Left renal pelvis (tissue), 4 donors: ENCODE measurements around the gene RAB3GAP1. TPM values are rescaled to one million over a fixed set of nuclear protein-coding genes. Genes with fewer than 3 reads are reported as not detected.
"Not testable (repeated sequence)": the region's sequence is repeated elsewhere in the genome, so short reads cannot be mapped to it uniquely, and the experiment has no call there.

Experiments used
- DNase-seq, 4 donors: peaks; one replicate each; pipeline ENCODE4 v3.0.0-alpha.2; 2013; ENCODE audit warnings: low read depth in 4 of 4, low spot score in 3 of 4
- polyA plus RNA-seq, 4 donors: library from polyadenylated mRNA; unstranded; fragments of 120-200 nt; gene quantifications; one replicate each; pipeline ENCODE4 v1.2.1, GENCODE V29; 2013; ENCODE audit not compliant: insufficient read length in 4 of 4

The RAB3GAP1 gene
- polyA plus RNA-seq, 4 donors = 50.6 to 58.2 (median 54.1) TPM

DNA sequence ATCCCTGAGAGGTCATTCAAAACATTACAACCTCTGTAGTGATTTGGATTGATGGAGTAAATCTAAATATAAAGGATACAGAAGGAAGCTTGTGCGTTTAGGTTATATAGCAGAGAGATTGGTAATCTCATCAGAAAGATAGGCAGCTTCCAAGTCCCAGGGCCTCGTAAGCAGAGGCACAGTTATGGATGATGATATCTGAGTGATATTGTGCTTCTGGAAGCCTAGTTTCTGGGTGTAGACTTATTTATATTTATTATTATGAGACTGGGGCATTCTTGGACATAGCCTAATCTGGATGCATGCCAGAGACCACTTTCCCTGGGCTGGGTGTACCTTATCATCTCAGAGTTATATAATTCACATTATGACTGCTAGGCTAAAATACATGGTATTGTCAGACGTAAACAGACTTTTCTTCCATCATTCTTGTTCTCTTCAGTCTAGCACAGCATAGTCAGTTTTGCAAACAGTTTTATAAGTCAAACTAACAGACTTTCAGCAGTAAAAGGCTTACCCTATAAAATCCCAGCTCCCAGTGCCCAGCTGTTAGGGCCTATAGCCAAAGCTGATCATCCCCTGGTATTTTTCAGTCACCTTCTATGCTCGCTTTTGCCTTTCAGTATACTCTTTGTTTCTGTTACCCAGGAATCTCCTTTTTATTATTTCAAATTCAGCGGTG lies 47.9 kb downstream of the RAB3GAP1 start:
- DNase-seq = no peak

DNA sequence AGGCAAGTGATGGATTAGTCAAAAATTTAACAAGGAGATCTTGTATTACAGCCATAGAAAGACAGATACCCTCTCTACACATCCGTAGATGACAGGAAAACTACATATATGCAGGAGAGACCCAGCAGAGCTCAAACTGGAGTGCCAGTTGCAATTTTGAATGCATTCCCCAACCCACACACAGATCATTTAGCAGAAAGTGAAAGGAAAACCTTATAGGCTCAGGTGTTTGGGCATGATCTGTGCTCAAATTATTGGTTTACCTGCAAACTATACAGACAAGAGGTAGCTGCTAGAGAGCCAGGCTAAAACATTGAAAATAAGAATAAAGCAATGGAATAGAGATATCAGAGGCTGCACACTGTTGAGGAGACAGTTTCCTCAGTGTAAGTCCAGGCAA lies 51.8 kb downstream of the RAB3GAP1 start:
- DNase-seq = no peak

DNA sequence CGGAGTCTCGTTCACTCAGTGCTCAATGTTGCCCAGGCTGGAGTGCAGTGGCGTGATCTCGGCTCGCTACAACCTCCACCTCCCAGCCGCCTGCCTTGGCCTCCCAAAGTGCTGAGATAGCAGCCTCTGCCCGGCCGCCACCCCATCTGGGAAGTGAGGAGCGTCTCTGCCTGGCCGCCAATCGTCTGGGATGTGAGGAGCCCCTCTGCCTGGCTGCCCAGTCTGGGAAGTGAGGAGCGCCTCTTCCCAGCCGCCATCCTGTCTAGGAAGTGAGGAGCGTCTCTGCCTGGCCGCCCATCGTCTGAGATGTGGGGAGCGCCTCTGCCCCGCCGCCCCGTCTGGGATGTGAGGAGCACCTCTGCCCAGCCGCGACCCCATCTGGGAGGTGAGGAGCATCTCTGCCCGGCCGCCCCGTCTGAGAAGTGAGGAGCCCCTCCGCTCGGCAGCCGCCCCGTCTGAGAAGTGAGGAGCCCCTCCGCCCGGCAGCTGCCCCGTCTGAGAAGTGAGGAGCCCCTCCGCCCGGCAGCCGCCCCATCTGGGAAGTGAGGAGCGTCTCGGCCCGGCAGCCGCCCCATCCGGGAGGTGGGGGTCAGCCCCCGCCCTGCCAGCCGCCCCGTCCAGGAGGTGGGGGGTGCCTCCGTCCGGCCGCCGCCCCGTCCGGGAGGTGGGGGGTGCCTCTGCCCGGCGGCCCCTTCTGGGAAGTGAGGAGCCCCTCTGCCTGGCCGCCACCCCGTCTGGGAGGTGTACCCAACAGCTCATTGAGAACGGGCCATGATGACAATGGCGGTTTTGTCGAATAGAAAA lies 53.6 kb downstream of the RAB3GAP1 start:
- not testable (repeated sequence) for DNase-seq

DNA sequence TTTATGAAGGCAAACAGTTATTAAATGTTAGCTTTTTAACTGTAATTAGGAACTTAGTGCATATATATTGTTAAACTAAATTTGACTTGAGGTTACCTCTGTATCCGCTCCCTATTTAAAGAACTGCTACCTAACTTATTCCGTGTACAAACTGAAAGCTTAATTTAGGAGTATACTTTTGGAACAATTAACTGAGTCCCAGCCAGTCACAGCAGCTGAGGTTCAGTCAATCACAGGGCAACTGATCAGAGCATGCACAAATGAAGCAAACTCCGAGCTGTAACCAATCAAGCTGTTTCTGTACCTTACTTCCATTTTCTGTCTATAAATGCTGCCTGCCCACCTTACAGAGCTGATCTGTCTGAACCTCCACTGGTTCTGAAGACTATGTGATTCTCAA lies 61.2 kb downstream of the RAB3GAP1 start:
- DNase-seq = no peak

DNA sequence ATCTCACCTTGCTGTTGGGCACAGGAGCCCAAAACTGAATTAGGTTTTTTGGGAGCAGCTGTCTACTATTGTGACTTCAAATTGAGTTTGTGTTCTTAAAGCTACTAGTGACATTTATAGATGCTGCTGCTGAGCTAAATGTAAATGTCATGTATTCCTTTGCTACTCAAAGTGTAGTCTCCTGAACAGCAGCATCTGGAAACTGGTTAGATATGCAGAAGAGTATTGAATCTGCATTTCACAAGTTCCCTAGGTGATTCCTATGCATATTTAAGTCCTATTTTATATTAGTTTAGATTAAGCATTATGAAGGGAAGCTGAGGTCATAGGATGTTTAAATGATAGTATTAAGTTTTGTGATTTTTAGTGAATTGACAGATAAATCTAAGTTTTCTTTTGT lies 67.5 kb downstream of the RAB3GAP1 start:
- DNase-seq = no peak

DNA sequence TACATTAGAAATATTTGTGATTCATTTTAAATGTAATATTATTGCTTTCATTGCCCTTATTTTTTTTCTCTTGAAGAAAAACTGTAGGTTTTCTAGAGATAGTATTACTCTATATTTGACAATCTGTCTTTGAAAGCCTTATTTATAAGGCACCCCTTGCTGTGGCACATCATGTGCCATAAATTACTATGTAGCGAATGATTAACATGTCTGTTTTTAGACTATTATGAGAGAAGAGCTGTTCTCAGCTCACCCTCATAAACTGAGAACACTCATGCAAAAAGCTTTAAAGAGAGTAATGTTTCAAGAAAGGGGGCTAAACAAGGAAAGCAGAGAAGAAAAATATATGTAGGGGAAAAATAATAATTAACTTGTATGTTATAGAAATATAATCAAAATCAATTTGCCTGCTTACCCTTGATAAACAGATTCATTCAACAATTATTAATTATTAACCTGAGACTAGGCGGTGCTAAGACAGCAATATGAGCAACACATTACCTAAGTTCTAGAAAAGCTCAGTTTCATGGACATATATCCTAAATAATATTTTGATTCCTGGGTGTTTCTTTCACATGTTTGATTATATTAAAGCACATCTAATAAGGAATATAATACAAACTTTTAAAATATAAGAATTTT lies 69.0 kb downstream of the RAB3GAP1 start:
- no peak for DNase-seq

DNA sequence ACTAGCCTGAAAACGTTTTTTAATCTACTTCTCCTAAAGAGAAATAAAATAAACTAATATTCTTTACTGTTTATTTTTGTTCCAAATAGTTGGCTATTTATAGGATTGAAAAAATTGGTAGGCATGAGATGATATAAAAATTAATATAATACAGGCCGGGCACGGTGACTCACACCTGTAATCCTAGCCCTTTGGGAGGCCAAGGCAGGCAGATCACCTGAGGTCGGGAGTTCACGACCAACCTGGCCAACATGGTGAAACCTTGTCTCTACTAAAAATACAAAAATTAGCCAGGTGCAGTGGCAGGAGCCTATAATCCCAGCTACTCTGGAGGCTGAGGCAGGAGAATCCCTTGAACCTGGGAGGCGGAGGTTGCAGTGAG lies 69.6 kb downstream of the RAB3GAP1 start:
- not testable (repeated sequence) for DNase-seq

DNA sequence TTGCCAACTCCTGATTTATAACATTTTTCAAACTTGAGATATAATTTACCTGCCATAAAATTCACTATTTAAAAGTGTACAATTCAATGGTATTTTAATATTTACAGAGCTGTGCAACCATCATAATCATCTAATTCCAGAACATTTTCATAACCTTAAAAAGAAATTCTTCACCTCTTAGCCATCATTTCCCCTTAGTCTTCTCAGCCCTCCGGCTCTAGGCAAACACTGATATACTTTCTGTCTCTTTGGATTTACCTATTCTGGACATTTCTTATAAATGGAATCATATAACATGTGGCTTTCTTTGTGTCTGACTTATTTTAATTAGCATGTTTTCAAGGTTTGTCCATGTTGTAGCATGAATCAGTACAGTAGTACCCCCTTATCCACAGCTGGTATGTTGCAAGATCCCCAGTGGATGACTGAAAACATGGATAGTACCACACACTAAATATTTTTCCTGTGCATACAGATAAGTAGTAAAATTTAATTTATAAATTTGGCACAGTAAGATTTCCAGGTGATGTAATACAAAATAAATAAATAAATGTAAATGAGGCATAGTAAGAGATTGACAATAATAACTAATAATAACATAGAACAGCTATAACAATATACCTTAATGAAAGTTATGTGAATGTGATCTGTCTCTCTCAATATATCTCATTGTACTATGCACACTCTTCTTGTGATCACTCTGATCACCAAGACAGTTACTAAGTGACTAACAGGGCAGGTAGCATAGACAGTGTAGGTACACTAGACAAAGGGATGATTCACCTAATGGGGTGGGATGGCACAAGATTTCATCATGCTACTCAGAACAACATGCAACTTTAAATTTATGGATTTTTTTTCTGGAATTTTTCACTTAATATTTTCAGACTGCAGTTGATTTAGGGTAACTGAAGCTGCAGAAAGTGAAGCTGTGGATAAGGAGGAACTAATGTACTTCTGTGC lies 73.1 kb downstream of the RAB3GAP1 start:
- no peak for DNase-seq

DNA sequence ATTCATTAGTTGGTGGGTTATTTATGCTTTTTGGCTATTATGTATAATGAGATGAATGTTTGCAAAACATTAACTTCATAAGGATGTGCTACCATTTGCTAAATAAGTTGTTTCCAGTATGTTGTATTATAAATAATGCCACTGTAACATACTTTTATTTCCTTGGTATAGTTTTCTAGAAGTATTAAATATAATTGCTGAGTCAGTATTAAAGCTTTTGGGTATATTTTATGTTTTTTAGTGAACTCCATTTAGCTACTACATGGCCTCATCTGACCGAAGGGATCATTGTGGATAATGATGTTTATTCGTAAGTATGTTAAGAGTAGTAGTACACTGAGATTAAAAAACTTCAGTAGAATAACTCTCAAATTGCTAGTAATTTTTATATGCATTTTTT lies 73.8 kb downstream of the RAB3GAP1 start:
- DNase-seq = no peak

DNA sequence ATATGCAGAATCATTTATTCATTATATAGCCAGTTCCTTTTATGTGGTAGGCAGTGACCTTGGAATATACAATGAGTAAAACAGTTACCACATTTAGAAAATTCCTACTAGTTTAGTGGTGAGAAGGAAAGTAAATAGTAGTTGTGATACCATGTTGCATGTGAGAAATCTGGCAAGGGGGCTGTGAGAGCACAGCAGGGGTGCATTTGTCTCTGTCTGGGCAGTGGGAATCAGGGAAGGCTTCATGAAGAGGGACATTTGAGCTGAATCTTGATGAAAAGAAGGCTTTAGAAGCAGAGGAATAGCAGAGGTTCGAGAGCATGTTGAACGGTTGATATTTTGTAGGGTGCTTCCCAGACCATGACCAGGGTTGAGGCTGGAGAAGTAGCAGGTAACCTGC lies 78.7 kb downstream of the RAB3GAP1 start:
- DNase-seq = no peak

DNA sequence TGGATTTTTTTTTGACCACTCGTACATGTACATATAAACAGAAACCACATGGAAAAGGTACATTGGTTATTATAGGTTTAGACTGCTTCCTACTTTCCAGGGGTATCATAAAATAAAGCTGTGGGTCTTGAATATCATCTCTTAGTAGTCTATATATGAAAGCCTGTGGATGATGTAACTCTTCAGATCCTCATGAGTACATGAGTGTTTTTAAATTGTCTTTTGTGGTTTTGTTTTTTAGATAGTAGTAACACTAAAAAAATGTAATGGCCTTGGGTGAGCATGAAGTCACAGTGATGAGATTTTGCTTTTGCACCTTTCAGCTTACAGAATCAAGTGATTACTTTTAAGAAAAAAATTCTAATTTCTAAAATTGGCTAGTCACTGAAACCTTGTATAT lies 80.2 kb downstream of the RAB3GAP1 start:
- no peak for DNase-seq

DNA sequence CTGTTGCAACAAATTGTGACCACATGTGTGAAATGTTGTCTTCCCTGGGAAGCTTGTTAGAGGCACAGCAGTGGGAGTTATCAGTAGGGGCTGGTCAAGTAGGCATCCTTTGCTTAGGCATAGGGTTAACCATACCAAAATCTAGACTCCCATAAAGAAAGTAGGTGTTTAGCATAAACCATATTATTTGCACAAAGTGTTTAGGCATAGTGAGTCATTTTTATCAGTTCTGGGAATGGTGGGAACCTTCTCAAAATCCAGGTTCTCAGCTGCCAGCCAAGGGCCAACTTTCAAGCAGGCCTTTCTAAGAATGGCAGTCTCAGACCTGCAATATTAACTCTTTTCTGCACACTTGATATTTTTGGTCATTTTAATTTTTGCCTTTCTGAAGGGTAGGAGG lies 88.5 kb downstream of the RAB3GAP1 start:
- no peak for DNase-seq

DNA sequence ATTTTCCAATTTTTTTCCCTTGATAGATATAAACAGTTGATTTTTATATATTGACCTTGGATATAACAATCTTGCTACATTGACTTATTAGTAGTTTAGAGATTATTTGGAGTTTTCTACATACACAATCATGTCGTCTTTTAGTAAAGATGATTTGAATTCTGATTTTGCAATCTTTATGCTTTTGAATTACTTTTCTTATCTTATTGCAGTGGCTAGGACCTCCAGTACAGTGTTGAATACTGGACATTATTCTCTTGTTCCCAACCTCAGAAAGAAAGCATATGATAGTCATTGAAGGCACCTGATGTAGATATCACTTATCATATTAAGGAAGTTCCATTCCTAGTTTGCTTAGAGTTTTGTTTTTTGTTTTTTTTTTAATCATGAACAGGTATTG lies 90.2 kb downstream of the RAB3GAP1 start:
- no peak for DNase-seq

DNA sequence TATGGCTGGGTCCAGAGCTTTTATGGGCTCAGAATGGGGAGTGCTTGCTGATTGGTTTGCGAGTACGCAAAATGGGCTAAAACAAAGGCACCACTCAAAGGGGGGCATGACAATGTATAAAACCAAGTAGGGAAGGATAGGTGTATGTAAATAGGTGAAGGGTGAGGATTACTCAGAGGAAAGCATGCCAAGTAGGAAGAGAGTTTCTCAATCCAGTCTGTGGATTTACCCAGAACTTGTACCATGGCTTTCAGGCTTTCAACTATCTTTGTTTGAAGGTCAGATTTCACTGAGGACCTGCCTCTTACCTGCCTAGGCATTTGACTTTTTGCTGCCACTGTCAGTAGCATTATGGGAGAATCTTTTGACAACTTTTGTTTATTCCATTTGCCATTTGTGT lies 92.3 kb downstream of the RAB3GAP1 start:
- no peak for DNase-seq

DNA sequence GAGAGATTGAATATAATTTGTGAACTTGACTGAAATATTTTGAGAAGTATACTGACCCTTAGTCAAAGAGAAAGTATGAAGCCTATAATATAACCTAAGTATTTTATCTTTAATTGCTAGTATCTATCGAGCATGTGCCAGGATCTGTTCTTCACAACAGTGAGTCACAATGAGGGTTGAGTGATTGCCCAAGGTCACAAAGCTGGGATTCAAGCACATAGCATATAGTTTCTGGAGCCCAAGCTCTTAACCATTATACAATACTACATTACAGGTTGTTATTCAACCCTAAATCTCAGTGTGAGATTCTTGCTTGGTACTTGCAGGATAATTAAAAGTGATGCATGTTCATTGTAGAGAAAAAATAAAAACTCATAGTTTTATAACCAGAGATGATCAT lies 97.2 kb downstream of the RAB3GAP1 start:
- no peak for DNase-seq

DNA sequence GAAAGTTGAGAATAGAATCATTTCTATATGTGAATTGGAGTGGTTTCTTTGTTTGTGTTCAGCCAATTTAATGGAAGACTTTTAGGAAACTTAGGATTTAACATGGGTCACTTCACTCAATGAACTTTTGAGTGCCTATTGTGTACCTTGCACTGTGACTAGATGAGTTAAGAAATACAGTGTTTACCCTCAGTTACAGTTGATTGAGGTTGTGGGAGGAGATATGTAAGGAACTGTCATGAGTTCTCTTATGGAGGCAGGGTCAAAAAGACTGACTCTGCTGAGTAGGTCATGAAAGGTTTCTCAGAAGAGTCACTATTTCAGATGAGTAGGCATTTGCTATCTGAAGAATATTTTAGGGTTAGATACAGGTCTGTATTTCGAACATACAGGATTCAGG lies 98.6 kb downstream of the RAB3GAP1 start:
- peak in 2 of 4 donors; percentile 1 to 3 for DNase-seq

DNA sequence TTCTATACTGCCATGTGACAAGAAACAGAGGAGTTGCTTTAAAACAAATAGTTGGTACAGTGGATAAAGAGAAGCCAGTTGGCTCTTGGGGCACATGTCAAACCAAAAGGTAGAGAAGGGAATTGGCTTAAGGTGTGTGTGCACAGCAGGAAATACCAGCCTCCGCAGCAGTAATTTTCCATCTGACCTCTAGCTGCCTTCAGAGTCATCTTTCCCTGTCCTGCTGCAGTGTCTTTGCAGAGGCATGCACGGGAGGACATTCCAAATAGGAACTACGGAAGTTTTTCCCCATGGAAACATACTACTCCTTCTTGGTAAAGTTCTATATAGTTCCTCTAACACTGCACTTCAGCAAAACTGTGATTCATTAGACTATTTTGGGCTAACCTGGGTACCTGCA lies 99.5 kb downstream of the RAB3GAP1 start:
- DNase-seq = no peak

DNA sequence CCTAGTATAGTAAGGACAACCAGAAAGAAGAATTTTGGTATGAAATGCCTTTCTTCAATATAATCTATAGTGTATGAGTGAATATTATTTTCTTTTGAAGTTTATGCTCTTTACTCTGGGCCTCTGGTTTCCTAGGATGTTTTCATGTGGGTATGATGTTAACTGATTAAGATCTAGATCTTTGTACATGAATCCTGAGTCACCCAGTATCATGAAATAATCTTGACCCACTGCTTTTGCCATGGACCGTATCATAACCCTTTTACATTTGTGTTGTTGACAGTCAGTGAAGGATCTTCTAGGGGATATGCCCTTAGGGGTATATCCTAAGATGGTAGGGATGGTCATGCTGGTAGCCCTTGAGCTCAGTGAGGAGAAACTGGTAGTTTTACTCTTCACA lies 100.3 kb downstream of the RAB3GAP1 start:
- no peak for DNase-seq

DNA sequence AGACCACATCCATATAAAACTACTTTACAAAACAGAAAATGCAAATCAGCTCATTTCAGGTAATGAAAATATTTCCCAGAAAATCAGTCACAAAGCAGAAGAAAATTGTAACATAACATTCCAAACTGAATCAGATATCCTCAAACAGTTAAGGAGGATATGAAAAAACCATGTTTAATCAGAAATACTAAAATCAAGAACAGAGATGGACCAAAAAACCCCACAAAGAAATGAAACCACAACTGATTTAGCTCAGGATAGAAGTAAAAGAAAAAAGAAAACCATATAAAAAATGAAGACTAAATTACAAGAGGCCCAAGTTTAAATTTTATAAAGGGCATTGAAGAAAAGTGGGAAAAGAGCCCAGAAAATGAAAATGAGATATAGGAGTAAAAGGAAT lies 102.9 kb downstream of the RAB3GAP1 start:
- DNase-seq = no peak

DNA sequence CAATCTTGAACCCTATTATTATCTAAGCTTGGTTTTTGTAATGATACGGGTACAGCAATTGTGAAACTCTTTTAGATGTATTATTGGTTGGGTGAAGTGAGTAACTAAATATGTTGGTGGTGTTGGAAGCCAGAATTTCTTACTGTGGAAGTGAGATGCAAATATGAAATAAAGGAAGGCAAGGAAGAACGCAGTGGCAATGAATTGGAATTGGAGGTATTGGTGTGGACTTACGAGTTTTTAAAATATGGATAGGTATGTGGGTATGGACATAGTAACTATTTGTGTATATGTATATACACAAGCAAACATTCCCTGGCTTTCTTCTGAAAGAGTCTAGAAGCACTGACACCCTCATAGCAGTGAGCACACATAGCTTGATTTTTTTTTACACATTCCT lies 105.8 kb downstream of the RAB3GAP1 start:
- no peak for DNase-seq

DNA sequence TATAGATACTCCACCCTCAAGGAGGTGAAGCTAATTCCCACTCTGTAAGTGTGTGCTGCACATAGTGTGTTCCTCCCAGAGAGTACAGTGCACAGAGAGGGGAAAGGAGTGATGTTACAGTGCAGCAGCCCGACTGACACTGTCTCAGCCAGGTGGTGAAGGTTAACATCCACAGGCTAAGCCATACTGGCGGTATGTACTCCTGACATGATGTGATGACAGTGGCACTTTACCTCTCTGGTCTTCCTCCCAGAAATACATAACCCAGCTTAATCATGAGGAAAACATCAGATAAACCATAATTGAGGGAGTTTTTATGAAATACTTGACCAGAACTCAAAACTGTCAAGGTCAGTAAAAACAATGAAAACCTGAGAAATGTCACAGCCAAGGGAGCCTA lies 107.1 kb downstream of the RAB3GAP1 start:
- DNase-seq = no peak
